Uterus (tissue), 2 donors: Measurements from ENCODE around the gene MYO16.

Source experiments
- CTCF ChIP-seq, 4 experiments: fragments of 200-600 bp in 2 of 4; fragments of 450-650 bp in 2 of 4; sonication (generic) in 2 of 4; IDR thresholded peaks; one replicate each; pipeline ENCODE4 v1.5.1; 2016 to 2019; ENCODE audit warnings: antibody characterized with exemption in 4 of 4, mild to moderate bottlenecking in 2 of 4, moderate library complexity in 1 of 4
- POLR2A ChIP-seq, 2 donors: fragments of 450-650 bp; IDR thresholded peaks; one replicate each; pipeline ENCODE4 v1.6.1; 2016; ENCODE audit warnings: antibody characterized with exemption in 2 of 2, mild to moderate bottlenecking in 1 of 2, moderate library complexity in 1 of 2

- TF ChIP-seq CTCF (IDR thresholded peaks at IDR 0.05): no peak
- no peak for TF ChIP-seq POLR2A (IDR thresholded peaks at IDR 0.05)
These were observed 591.2 kb downstream of the MYO16 start for GRCh38 chr13:109220631-109221030.
